WI38 (cell line): ENCODE measurements around the gene TBC1D32.

Experiments
- H3K4me3 ChIP-seq: 2 replicates; pipeline ENCODE4 v1.5.1; 2011; ENCODE audit warnings: low read depth, mild to moderate bottlenecking, control low read depth, low read length
- CTCF ChIP-seq: IDR thresholded peaks from 2 replicates; pipeline ENCODE4 v1.5.1; 2012; ENCODE audit warnings: low read depth, mild to moderate bottlenecking, control low read depth, low read length

Gene TBC1D32

GRCh38 chr6:121338956-121339355 is 4.7 kb upstream of the TBC1D32 start:
- H3K4me3 ChIP-seq, result no peak overlapping the region
- no peak for TF ChIP-seq CTCF

- no peak overlapping the region for H3K4me3 ChIP-seq
- TF ChIP-seq CTCF, result no peak
Observed at GRCh38 chr6:121338366-121338765, 4.1 kb upstream of the TBC1D32 start.

GRCh38 chr6:121335087-121336008 is 1.1 kb upstream of the TBC1D32 start:
- TF ChIP-seq CTCF, result no peak

GRCh38 chr6:121333694-121334093 is 586 bp downstream of the TBC1D32 start:
- H3K4me3 ChIP-seq, result peak overlapping the region; percentile 86; the same call in 1 of the 2 replicates

More at GRCh38 chr6:121335087-121336008, 1.1 kb upstream of the TBC1D32 start:
- peak overlapping the region; percentile 86 for H3K4me3 ChIP-seq

GRCh38 chr6:121333196-121333595 is 1.1 kb downstream of the TBC1D32 start:
- H3K4me3 ChIP-seq, result no peak overlapping the region
- TF ChIP-seq CTCF, result no peak

GRCh38 chr6:121330516-121330915 is 3.8 kb downstream of the TBC1D32 start:
- no peak overlapping the region for H3K4me3 ChIP-seq
- TF ChIP-seq CTCF, result no peak

- H3K4me3 ChIP-seq, result no peak overlapping the region
- no peak for TF ChIP-seq CTCF
Observed at GRCh38 chr6:121321282-121321681, 13.0 kb downstream of the TBC1D32 start.
